HG02759 (cell line): ENCODE data around the gene CLEC3B.
"Not testable (repeated sequence)": the region's sequence is repeated elsewhere in the genome, so short reads cannot be mapped to it uniquely, and the experiment has no call there.

ENCODE experiments used
- ATAC-seq: cut with Tn5 transposase; IDR thresholded peaks from one replicate; pipeline ENCODE4 v1.9.1; 2021; ENCODE audit warnings: mild to moderate bottlenecking, moderate library complexity; ENCODE audit not compliant: unreplicated experiment

Gene CLEC3B

GRCh38 chr3:45026038-45026437 lies at the start of gene CLEC3B:
TSS of gene CLEC3B (plus strand) at chr3:45026303. CDS start at chr3:45026363, 60 bp downstream.
- no peak for ATAC-seq

GRCh38 chr3:44981220-44981619 lies 44.9 kb upstream of the CLEC3B start:
- no peak for ATAC-seq

- peak; percentile 57 for ATAC-seq
Observed at GRCh38 chr3:44981751-44982150, 44.4 kb upstream of the CLEC3B start.

- ATAC-seq: no peak
Observed at GRCh38 chr3:44982817-44983216, 43.3 kb upstream of the CLEC3B start.

GRCh38 chr3:44983484-44983941 lies 42.6 kb upstream of the CLEC3B start:
- no peak for ATAC-seq

GRCh38 chr3:44984335-44984734 lies 41.8 kb upstream of the CLEC3B start:
- no peak for ATAC-seq

- not testable (repeated sequence) for ATAC-seq
Observed at GRCh38 chr3:44986330-44986729, 39.8 kb upstream of the CLEC3B start.

- no peak for ATAC-seq
Observed at GRCh38 chr3:44987332-44987731, 38.8 kb upstream of the CLEC3B start.

GRCh38 chr3:44988073-44988472 lies 38.0 kb upstream of the CLEC3B start:
- no peak for ATAC-seq

GRCh38 chr3:44989141-44989540 lies 37.0 kb upstream of the CLEC3B start:
- no peak for ATAC-seq

- no peak for ATAC-seq
Observed at GRCh38 chr3:44989636-44990373, 36.3 kb upstream of the CLEC3B start.

- no peak for ATAC-seq
Observed at GRCh38 chr3:44991326-44991725, 34.8 kb upstream of the CLEC3B start.

- no peak for ATAC-seq
Observed at GRCh38 chr3:44992555-44993470, 33.3 kb upstream of the CLEC3B start.

GRCh38 chr3:44993471-44994205 lies 32.5 kb upstream of the CLEC3B start:
- no peak for ATAC-seq

- no peak for ATAC-seq
Observed at GRCh38 chr3:44995142-44995770, 30.8 kb upstream of the CLEC3B start.

- ATAC-seq: peak; percentile 61
Observed at GRCh38 chr3:44996556-44996969, 29.5 kb upstream of the CLEC3B start.

- no peak for ATAC-seq
Observed at GRCh38 chr3:44999782-45000181, 26.3 kb upstream of the CLEC3B start.

- ATAC-seq: no peak
Observed at GRCh38 chr3:45000823-45001222, 25.3 kb upstream of the CLEC3B start.

- no peak for ATAC-seq
Observed at GRCh38 chr3:45001738-45002137, 24.4 kb upstream of the CLEC3B start.

- ATAC-seq: no peak
Observed at GRCh38 chr3:45002139-45002660, 23.9 kb upstream of the CLEC3B start.
